ENCODE measurements around the gene ARHGAP44.

- TF ChIP-seq EZH2phosphoT487 (IDR thresholded peaks at IDR 0.05; ENCODE audit: unreplicated experiment) (no peak), CTCF (conservative IDR thresholded peaks at IDR 0.05; ENCODE audit: low read depth in 2 of 2) (no peak), ZNF331 (CRISPR knock-in tag; IDR thresholded peaks at IDR 0.05; ENCODE audit: low read depth) (no peak), EZH2 (IDR thresholded peaks at IDR 0.05; ENCODE audit: low read depth, unreplicated experiment) (no peak), POLR2AphosphoS5 (IDR thresholded peaks at IDR 0.05; ENCODE audit: low read depth) (no peak)
- TF ChIP-seq, protein P1, sequence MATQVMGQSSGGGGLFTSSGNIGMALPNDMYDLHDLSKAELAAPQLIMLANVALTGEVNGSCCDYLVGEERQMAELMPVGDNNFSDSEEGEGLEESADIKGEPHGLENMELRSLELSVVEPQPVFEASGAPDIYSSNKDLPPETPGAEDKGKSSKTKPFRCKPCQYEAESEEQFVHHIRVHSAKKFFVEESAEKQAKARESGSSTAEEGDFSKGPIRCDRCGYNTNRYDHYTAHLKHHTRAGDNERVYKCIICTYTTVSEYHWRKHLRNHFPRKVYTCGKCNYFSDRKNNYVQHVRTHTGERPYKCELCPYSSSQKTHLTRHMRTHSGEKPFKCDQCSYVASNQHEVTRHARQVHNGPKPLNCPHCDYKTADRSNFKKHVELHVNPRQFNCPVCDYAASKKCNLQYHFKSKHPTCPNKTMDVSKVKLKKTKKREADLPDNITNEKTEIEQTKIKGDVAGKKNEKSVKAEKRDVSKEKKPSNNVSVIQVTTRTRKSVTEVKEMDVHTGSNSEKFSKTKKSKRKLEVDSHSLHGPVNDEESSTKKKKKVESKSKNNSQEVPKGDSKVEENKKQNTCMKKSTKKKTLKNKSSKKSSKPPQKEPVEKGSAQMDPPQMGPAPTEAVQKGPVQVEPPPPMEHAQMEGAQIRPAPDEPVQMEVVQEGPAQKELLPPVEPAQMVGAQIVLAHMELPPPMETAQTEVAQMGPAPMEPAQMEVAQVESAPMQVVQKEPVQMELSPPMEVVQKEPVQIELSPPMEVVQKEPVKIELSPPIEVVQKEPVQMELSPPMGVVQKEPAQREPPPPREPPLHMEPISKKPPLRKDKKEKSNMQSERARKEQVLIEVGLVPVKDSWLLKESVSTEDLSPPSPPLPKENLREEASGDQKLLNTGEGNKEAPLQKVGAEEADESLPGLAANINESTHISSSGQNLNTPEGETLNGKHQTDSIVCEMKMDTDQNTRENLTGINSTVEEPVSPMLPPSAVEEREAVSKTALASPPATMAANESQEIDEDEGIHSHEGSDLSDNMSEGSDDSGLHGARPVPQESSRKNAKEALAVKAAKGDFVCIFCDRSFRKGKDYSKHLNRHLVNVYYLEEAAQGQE (IDR thresholded peaks at IDR 0.05; ENCODE audit: unreplicated experiment), result no peak
Measured at GRCh38 chr17:13024016-13024415, 234.7 kb downstream of the ARHGAP44 start.

Measured in GM23338 (cell line).